ENCODE measurements around the gene CFAP90.

CFAP90 gene

DNA sequence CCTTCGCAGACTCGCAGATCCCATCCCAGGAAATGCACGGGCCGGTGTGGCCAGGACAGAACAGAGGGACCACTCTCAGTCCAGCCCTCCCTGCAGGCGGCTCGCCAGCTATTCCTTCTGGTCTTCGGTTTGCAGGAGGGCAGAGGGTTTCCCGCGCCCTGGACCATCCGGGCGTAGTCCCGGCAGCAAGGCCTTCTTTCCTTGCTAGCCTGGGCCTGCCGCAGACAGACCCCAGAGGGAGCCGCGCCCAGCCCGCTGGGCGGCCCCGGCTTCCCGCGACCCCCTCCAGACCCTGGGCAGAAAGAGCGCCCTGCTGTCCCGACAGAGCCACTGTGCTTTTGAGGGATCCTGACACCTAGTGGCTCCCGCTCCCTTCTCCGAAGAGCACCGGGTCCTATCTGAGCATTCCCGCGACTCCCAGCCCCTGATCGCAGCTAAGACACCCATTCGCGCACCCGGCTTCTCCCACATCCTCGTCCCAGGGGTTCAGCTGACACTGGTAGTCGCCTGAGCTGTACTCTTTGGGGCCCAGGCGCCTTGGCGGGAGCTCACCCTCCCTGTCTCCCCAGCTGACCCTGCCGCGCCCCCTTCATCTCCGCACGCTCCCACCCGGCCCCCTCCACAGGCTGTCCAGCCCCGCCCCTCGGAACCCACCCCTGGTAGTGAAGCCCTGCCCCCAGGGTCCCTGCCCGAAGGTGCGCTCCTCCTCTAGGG is 1.1 kb downstream of the CFAP90 start:
- Histone ChIP-seq H3K36me3 (replicated peaks; ENCODE audit: low read depth, low read length) (no peaks in the 10 kb centered on the region), H3K79me2 (ENCODE audit: low read length) (no peaks in the 10 kb centered on the region), H3K27ac (ENCODE audit: low read length) (no peak overlapping the region), H3K4me1 (ENCODE audit: low read length) (peaks cover 3% of the 10 kb centered on the region; the same call in 1 of the 2 replicates), H4K20me1 (ENCODE audit: insufficient read depth, low read length) (no peaks in the 10 kb centered on the region), H3K4me3 (ENCODE audit: low read length) (no peak overlapping the region), H3K4me2 (ENCODE audit: low read length) (no peak overlapping the region), H3K9ac (ENCODE audit: low read length) (no peak overlapping the region), H2AFZ (ENCODE audit: low read depth, low read length) (no peak overlapping the region), H3K27me3 (ENCODE audit: low read depth, low read length) (no peaks in the 10 kb centered on the region), H3K9me3 (ENCODE audit: insufficient read depth, low read length) (no peaks in the 10 kb centered on the region)
- no peak for TF ChIP-seq EZH2phosphoT487 (IDR thresholded peaks at IDR 0.05; ENCODE audit: low read depth)

DNA sequence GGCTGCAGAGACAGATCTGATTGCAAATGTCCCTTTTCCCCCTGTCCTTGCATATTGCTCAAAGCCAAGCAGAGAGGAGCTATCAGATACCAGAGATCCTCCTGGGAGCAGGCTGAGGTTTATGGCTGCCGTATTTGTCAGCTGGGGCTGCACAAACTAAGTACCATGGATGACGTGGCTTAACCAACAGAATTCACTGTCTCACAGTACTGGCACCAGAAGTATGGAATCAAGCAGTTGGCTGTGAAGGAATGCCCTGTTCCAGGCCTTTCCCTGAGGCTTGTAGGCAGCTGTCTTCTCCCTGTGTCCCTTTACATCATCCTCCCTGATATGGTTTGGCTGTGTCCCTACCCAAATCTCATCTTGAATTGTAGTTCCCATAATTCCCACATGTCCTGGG is 2.6 kb downstream of the CFAP90 start:
- no peak for TF ChIP-seq EZH2phosphoT487 (IDR thresholded peaks at IDR 0.05; ENCODE audit: low read depth)
- H3K4me3 ChIP-seq (ENCODE audit: low read length) = no peak overlapping the region
- no peaks in the 10 kb centered on the region for H3K27me3 ChIP-seq (ENCODE audit: low read depth, low read length)
- no peaks in the 10 kb centered on the region for H3K9me3 ChIP-seq (ENCODE audit: insufficient read depth, low read length)
- H3K79me2 ChIP-seq (ENCODE audit: low read length) = no peaks in the 10 kb centered on the region
- H3K27ac ChIP-seq (ENCODE audit: low read length) = no peak overlapping the region
- no peaks in the 10 kb centered on the region for H4K20me1 ChIP-seq (ENCODE audit: insufficient read depth, low read length)
- H2AFZ ChIP-seq (ENCODE audit: low read depth, low read length) = no peak overlapping the region
- no peak overlapping the region for H3K9ac ChIP-seq (ENCODE audit: low read length)
- peaks cover 3% of the 10 kb centered on the region; the same call in 1 of the 2 replicates for H3K4me1 ChIP-seq (ENCODE audit: low read length)
- H3K4me2 ChIP-seq (ENCODE audit: low read length) = no peak overlapping the region
- no peaks in the 10 kb centered on the region for H3K36me3 ChIP-seq (replicated peaks; ENCODE audit: low read depth, low read length)

DNA sequence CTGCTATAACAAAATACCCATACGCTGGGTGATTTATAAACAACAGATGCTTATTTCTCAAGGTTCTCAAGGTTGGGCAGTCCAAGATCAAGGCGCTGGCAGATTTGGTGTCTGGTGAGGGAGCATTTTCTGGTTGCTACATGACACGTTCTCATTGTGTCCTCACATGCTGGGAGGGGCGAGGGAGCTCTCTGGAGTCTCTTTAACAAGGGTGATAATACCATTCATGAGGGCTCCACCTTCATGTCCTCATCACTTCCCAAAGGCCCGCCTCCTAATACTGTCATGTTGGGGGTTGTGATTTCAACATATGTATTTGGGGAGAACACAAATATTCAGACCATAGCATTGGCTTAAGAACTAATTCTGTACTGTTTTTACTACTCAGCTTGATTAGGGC is 4.6 kb downstream of the CFAP90 start:
- no peaks in the 10 kb centered on the region for H3K79me2 ChIP-seq (ENCODE audit: low read length)
- H3K9me3 ChIP-seq (ENCODE audit: insufficient read depth, low read length) = no peaks in the 10 kb centered on the region
- no peak overlapping the region for H3K9ac ChIP-seq (ENCODE audit: low read length)
- H3K4me3 ChIP-seq (ENCODE audit: low read length) = no peak overlapping the region
- no peak overlapping the region for H3K27ac ChIP-seq (ENCODE audit: low read length)
- H3K4me2 ChIP-seq (ENCODE audit: low read length) = no peak overlapping the region
- H3K36me3 ChIP-seq (replicated peaks; ENCODE audit: low read depth, low read length) = no peaks in the 10 kb centered on the region
- no peaks in the 10 kb centered on the region for H3K27me3 ChIP-seq (ENCODE audit: low read depth, low read length)
- no peak overlapping the region for H2AFZ ChIP-seq (ENCODE audit: low read depth, low read length)
- H3K4me1 ChIP-seq (ENCODE audit: low read length) = peaks cover 3% of the 10 kb centered on the region; the same call in 1 of the 2 replicates
- H4K20me1 ChIP-seq (ENCODE audit: insufficient read depth, low read length) = no peaks in the 10 kb centered on the region
- TF ChIP-seq, protein P1, sequence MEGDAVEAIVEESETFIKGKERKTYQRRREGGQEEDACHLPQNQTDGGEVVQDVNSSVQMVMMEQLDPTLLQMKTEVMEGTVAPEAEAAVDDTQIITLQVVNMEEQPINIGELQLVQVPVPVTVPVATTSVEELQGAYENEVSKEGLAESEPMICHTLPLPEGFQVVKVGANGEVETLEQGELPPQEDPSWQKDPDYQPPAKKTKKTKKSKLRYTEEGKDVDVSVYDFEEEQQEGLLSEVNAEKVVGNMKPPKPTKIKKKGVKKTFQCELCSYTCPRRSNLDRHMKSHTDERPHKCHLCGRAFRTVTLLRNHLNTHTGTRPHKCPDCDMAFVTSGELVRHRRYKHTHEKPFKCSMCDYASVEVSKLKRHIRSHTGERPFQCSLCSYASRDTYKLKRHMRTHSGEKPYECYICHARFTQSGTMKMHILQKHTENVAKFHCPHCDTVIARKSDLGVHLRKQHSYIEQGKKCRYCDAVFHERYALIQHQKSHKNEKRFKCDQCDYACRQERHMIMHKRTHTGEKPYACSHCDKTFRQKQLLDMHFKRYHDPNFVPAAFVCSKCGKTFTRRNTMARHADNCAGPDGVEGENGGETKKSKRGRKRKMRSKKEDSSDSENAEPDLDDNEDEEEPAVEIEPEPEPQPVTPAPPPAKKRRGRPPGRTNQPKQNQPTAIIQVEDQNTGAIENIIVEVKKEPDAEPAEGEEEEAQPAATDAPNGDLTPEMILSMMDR (IDR thresholded peaks at IDR 0.05; ENCODE audit: low read depth, low read length) = no peak
- TF ChIP-seq EZH2phosphoT487 (IDR thresholded peaks at IDR 0.05; ENCODE audit: low read depth) = no peak

DNA sequence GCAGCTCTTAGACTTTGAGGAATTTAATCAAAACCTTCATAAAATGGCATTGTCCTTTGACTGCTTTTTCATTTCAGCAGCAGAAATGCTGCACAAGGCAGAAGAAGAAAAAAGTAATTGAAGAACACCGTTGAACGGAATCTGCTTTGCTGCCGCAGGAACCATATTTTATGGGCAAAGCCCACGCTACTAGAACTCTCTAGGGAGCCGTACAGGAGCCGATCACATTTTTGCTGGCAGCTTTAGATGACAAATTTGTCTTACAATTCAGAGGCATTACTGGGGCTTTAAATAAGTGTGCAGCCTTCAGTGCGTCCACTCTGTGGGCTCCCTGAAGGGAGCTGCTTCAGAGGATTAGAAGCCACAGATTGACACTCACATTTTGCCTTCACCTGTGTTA is 5.4 kb downstream of the CFAP90 start:
- no peak overlapping the region for H3K4me3 ChIP-seq (ENCODE audit: low read length)
- H3K4me2 ChIP-seq (ENCODE audit: low read length) = no peak overlapping the region
- H3K9me3 ChIP-seq (ENCODE audit: insufficient read depth, low read length) = no peaks in the 10 kb centered on the region
- H4K20me1 ChIP-seq (ENCODE audit: insufficient read depth, low read length) = no peaks in the 10 kb centered on the region
- no peaks in the 10 kb centered on the region for H3K36me3 ChIP-seq (replicated peaks; ENCODE audit: low read depth, low read length)
- TF ChIP-seq, protein P1 (IDR thresholded peaks at IDR 0.05; ENCODE audit: low read depth, low read length) = no peak
- TF ChIP-seq EZH2phosphoT487 (IDR thresholded peaks at IDR 0.05; ENCODE audit: low read depth) = no peak
- H3K4me1 ChIP-seq (ENCODE audit: low read length) = peaks cover 3% of the 10 kb centered on the region; the same call in 1 of the 2 replicates
- no peak overlapping the region for H2AFZ ChIP-seq (ENCODE audit: low read depth, low read length)
- no peak overlapping the region for H3K27ac ChIP-seq (ENCODE audit: low read length)
- no peaks in the 10 kb centered on the region for H3K27me3 ChIP-seq (ENCODE audit: low read depth, low read length)
- H3K9ac ChIP-seq (ENCODE audit: low read length) = no peak overlapping the region
- H3K79me2 ChIP-seq (ENCODE audit: low read length) = no peaks in the 10 kb centered on the region

DNA sequence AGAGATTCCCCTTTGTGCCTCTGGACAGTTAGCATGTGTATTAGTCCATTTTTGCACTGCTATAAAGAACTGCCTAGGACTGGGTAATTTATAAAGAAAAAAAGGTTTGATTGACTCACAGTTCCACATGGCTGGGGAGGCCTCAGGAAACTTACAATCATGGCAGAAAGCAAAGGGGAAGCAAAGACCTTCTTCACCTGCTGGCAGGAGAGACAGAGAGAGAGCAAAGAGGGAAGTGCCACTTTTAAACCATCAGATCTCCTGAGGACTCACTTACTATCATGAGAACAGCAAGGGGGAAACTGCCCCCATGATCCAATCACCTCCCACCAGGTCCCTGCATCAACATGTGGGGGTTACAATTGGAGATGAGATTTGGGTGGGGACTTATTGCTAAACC is 6.0 kb downstream of the CFAP90 start:
- no peak overlapping the region for H2AFZ ChIP-seq (ENCODE audit: low read depth, low read length)
- H3K4me3 ChIP-seq (ENCODE audit: low read length) = no peak overlapping the region
- no peaks in the 10 kb centered on the region for H3K9me3 ChIP-seq (ENCODE audit: insufficient read depth, low read length)
- no peaks in the 10 kb centered on the region for H3K79me2 ChIP-seq (ENCODE audit: low read length)
- H3K27me3 ChIP-seq (ENCODE audit: low read depth, low read length) = no peaks in the 10 kb centered on the region
- no peaks in the 10 kb centered on the region for H4K20me1 ChIP-seq (ENCODE audit: insufficient read depth, low read length)
- no peak overlapping the region for H3K4me2 ChIP-seq (ENCODE audit: low read length)
- H3K9ac ChIP-seq (ENCODE audit: low read length) = no peak overlapping the region
- TF ChIP-seq EZH2phosphoT487 (IDR thresholded peaks at IDR 0.05; ENCODE audit: low read depth) = no peak
- TF ChIP-seq, protein P1 (IDR thresholded peaks at IDR 0.05; ENCODE audit: low read depth, low read length) = no peak
- no peak overlapping the region for H3K27ac ChIP-seq (ENCODE audit: low read length)
- no peaks in the 10 kb centered on the region for H3K36me3 ChIP-seq (replicated peaks; ENCODE audit: low read depth, low read length)
- H3K4me1 ChIP-seq (ENCODE audit: low read length) = peaks cover 3% of the 10 kb centered on the region; the same call in 1 of the 2 replicates

Measured in OCI-LY3 (cell line).